ENCODE measurements around the gene ANLN.

DNA sequence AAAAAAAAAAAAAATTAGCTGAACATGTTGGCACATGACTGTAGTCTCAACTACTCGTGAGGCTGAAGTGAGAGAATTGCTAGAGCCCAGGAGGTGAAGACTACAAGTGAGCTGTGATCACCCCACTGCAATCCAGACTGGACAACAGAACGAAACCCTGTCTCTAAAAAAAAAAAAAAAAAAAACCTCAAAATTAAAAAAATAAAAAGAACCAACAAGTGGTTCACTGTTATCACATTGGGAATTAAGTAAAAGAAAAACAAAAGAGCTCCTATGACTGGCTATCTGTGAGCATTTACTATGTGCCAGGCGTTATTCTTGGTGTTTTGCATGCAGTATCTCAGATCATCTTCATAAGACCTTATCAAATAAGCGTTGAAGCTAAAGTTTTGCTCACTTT, 66.0 kb downstream of the ANLN start:
- TF ChIP-seq, protein P1, sequence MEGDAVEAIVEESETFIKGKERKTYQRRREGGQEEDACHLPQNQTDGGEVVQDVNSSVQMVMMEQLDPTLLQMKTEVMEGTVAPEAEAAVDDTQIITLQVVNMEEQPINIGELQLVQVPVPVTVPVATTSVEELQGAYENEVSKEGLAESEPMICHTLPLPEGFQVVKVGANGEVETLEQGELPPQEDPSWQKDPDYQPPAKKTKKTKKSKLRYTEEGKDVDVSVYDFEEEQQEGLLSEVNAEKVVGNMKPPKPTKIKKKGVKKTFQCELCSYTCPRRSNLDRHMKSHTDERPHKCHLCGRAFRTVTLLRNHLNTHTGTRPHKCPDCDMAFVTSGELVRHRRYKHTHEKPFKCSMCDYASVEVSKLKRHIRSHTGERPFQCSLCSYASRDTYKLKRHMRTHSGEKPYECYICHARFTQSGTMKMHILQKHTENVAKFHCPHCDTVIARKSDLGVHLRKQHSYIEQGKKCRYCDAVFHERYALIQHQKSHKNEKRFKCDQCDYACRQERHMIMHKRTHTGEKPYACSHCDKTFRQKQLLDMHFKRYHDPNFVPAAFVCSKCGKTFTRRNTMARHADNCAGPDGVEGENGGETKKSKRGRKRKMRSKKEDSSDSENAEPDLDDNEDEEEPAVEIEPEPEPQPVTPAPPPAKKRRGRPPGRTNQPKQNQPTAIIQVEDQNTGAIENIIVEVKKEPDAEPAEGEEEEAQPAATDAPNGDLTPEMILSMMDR (IDR thresholded peaks at IDR 0.05), result no peak
- TF ChIP-seq POLR2A (IDR thresholded peaks at IDR 0.05) (no peak), POLR2AphosphoS5 (IDR thresholded peaks at IDR 0.05) (no peak), EP300 (IDR thresholded peaks at IDR 0.05) (no peak)
